Measurements from ENCODE around the gene MT1F. TPM values are rescaled to one million over a fixed set of nuclear protein-coding genes. Genes with fewer than 3 reads are reported as not detected.
"Not testable (repeated sequence)": the region's sequence is repeated elsewhere in the genome, so short reads cannot be mapped to it uniquely, and the experiment has no call there.

Gene MT1F
- polyA plus RNA-seq, 10 donors = 0.84 to 2.4 (median 1.5) TPM

DNA sequence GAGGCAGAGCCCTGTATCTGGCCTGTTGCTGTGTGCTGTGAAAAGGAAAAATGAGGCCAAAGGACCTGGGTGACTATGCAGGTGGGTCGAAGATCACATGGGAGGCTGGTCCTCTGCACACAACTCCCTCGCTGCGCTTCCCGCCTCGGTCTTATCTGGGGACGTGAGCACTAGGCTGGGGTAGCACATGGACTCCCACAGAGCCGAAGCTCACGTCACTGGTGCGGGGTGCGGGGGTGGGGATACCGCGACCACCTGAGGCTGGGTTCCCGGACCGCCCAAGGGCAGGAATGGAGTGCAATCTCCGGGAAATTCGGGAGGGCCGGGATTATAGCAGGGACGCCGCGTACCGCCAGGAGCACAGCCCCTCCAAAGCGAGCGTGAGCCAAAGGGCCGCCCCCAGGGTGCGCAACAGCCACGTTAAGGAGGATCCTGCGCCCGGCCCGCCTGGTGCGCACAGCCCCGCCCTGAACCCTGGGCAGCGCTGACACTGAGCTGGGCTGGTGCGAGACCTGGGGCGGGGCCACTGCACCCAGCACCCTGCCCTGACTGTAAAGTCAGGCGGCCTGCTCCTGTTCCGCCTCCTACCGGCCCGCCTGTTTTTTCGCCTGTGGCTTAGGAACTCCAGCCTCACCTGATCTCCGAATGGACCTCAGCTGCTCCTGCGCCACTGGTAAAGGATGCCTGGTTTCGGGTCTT, 14.5 kb upstream of the MT1F start:
- peak in 1 of 3 donors; percentile 28 for DNase-seq

DNA sequence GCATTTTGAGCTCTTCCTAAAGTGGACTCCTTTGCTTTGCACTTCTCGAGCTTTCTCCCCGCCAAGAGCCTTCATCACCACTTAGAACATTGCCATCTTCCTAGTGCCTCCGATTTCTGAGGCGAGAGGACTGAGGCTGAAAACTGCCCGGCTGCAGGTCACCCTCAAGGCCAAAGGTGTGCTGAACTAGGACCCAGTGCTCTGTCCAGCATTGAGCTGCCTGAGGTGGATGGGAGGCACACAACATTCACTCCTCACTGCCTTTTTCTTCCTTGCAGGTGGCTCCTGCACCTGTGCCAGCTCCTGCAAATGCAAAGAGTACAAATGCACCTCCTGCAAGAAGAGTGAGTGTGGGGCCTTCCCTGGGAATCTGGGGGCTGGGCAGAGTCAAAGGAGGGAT, 13.9 kb upstream of the MT1F start:
- no peak for DNase-seq

DNA sequence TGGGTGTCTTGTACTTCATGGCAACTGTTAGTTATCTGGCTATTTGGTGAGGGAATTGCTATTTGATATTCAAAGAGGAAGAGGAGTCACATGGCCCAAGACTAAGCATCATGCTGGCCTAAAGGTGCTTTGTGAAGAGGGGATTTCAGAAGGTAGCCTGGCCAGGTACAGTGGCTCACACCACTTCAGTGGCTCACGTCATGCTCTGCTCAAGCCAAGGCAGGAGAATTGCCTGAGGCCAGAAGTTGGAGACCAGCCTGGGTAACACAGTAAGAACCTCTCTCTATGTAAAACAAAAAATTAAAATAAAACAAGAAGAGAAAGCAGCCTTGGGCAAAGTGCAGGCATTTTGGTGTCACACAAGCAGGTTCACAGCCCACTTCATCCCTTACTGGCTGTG, 12.4 kb upstream of the MT1F start:
- DNase-seq = no peak

- no peak for DNase-seq
Observed at GRCh38 chr16:56645838-56646237, 11.9 kb upstream of the MT1F start.

- DNase-seq = no peak
Observed at GRCh38 chr16:56647641-56648431, 9.9 kb upstream of the MT1F start.

GRCh38 chr16:56649271-56649670, 8.5 kb upstream of the MT1F start:
- DNase-seq = no peak

DNA sequence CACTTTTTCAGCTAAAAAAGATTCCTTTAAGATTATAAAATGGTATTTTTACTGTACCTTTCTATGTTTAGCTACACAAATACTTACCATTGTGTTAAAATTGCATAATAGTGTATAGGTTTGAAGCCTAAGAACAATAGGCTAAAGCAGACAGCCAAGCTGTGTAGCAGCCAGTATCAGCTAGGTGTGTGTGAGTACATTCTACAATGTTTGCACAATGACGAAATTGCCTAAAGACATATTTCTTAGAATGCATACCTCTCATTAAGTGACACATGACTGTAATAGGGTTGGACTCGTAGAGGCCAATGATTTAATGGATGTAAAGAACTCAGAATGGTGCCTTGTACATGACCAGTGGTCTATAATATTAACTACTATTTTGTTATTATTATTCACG, 7.9 kb upstream of the MT1F start:
- DNase-seq = no peak

GRCh38 chr16:56651586-56651985, 6.2 kb upstream of the MT1F start, which contains the start of gene MT1B:
Gene MT1B, plus strand, starts transcription at chr16:56651886. Its CDS starts 68 bp downstream, at chr16:56651954.
- DNase-seq = no peak

DNA sequence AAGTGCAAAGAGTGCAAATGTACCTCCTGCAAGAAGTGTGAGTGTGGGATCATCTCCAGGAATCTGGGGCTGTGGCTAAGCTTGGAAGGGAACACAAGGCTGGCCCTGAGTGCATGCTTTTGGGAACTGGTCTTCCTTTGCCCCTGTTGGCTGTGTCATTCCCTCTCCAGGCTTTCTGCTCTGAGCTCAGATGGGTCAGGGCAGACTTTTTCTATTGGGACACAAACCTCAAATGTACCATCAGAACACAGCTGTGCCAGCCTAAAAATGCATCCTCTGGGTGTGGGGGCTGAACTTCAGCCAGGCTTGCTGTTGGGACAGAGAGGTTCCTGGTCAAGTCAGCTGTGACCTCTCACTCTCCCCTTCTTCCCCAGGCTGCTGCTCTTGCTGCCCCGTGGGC, 5.2 kb upstream of the MT1F start:
- DNase-seq = no peak

- no peak for DNase-seq
Observed at GRCh38 chr16:56653218-56653617, 4.5 kb upstream of the MT1F start.

GRCh38 chr16:56658327-56658875, 642 bp downstream of the MT1F start:
- DNase-seq = no peak

DNA sequence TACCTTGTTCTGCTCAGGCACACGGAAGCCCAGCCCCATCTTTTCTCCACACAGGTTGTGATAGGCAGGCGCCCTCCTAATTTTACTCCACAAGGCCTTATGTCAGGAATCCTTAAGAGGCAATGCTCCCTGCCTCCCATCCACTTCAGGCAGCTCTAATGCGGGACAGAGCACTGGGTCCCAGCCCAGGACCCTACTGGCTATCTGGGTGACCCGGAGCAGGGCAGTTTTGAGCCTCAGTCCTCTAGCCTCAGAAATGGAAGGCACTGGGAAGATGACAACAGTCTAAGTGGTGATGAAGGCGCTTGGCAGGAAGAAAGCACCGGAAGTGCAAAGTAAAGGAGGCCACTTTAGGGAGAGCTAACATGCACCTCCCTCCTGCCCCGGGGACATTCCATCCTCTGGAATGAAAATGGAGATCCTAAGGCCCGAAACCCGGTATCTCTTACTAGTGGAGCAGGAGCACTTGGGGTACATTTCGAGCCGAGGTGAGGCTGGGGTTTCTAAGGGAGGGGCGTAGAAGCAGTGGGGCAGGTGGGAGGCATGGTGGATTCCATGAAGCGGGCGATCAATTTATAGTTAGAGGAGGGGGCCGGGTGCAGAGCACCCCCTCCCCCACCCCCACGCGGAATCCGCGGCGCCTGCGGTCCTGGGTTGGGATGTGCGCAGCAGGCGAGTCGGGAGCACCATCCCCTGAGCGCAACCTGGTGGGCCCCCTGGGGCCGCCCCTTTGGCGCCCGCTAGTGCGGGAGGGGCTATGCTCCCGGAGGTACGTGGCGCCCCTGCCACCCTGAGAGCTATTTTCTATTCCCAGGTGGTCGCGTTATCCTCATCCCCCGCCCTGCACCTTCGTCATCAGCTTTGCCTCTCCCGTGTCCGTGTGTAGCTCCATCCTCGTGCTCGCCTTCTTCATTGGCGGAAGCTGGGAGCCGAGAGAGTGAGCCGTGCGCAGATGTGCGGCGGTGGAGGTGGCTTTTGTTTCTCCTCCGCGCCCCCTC, 4.9 kb downstream of the MT1F start:
- no peak for DNase-seq

- DNase-seq = no peak
Observed at GRCh38 chr16:56664506-56664905, 6.7 kb downstream of the MT1F start.

DNA sequence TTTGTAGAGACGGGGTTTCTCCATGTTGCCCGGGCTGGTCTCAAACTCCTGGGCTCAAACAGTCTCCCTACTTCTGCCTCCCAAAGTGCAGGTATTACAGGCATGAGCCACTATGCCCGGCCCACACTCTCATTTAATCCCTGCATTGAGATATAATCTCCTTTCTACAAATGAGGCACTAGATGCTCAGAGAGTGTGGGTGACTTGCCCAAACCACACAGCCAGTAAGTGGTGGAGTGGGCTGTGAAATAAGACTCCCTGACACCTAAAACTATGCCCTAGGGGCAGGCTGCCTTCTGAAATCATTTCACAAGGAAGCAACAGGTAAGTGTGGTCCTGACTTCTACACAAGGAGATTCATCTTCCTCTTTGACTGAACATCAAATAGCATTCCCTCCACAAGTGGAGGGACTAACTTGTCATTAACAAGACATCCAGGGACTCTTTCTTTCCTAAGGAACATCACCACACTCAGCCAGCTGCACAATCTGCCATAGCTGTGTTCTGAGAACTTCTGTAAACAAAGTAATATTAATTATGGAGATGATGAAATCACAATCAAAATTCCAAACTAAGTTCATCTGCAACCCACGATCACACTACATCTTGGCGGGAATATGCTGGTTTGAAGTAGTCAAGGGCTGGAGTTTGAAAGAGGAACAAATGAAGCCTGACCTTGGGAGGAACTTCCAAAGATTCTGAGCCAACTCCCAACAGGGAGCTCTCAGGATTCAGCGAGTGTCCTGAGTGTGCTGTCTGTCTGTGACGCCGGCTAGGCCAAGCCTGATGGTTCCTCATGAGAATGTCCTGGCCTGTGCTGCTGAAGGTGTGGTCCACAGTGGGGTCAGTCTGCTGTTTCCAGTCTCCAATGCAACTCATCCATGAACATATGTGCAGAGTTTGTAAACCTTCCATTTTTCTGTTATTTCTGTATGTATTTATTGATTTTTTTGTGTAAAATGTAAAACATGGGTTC, 7.8 kb downstream of the MT1F start:
- not testable (repeated sequence) for DNase-seq

- DNase-seq = peak in 1 of 3 donors; percentile 62
Observed at GRCh38 chr16:56667581-56668571, 10.1 kb downstream of the MT1F start, which contains the start of gene MT1G. Gene MT1G, minus strand, starts transcription at chr16:56668065. Its CDS starts 72 bp downstream, at chr16:56667993.

GRCh38 chr16:56669005-56669839, 11.5 kb downstream of the MT1F start, which contains the start of gene MT1H:
Gene MT1H, plus strand, starts transcription at chr16:56669814. Its CDS starts 71 bp downstream, at chr16:56669885.
- DNase-seq = no peak

DNA sequence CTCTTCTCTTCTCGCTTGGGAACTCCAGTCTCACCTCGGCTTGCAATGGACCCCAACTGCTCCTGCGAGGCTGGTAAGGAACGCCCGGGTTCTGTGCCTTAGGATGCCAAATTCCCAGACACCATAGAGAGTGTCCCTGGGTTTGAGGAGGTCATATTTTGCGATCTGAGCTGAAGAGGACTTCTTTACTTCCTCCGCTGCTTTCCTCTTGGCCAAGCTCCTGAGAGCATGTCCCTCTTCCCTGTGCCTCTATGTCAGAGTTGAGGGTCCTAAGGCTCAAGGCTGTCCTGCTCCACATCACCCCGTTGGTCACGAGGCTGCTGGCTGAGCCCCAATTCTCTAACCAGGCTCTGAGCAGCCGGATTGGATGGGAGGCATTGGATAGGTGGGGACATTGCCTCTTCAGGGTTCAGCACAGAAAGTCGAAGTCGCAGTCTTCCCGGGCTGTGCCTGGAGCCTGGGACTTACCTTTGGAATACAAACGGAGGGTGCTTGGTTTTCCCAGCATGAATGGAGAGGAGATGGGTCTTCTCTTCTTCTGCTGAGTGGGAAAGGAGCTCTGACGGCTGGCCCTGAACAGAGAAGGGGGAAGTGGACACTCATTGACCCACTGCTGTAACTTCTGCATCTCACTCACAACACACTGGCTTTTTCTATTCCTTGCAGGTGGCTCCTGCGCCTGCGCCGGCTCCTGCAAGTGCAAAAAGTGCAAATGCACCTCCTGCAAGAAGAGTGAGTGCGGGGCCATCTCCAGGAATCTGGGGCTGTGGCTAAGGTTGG, 12.3 kb downstream of the MT1F start:
- no peak for DNase-seq
